ENCODE results near the gene DNM3.

DNA sequence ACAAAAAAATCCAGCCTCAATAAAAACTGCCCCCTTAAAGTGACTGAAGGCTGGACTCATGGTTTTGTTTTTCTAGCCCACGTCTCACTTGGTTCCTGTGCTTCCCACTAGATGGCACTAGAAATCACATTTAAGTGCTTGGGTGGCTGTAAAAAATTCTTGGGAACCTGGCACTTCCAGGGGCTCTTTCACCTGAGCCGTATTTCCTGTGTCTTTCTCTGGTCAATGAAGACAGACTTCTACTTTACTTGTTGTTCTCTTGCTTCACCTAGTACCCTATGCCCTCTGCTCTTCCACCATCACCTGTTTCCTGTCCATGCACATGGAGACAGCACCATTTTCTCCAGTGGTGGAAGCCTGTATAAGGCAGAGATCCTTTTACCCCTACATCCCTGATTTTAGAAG, 39.8 kb upstream of the DNM3 start:
- TF ChIP-seq, protein P1, sequence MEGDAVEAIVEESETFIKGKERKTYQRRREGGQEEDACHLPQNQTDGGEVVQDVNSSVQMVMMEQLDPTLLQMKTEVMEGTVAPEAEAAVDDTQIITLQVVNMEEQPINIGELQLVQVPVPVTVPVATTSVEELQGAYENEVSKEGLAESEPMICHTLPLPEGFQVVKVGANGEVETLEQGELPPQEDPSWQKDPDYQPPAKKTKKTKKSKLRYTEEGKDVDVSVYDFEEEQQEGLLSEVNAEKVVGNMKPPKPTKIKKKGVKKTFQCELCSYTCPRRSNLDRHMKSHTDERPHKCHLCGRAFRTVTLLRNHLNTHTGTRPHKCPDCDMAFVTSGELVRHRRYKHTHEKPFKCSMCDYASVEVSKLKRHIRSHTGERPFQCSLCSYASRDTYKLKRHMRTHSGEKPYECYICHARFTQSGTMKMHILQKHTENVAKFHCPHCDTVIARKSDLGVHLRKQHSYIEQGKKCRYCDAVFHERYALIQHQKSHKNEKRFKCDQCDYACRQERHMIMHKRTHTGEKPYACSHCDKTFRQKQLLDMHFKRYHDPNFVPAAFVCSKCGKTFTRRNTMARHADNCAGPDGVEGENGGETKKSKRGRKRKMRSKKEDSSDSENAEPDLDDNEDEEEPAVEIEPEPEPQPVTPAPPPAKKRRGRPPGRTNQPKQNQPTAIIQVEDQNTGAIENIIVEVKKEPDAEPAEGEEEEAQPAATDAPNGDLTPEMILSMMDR (IDR thresholded peaks at IDR 0.05; ENCODE audit: low read length) = peak; percentile 78
- TF ChIP-seq EZH2 (IDR thresholded peaks at IDR 0.05; ENCODE audit: borderline replicate concordance, low read length) = no peak

Data from OCI-LY1 (cell line).